Cardiac muscle cell (in vitro differentiated cells and primary cell): ENCODE measurements around the gene TXNRD2. TPM values are rescaled to one million over a fixed set of nuclear protein-coding genes. Genes with fewer than 3 reads are reported as not detected.

Experiments
- DNase-seq, 2 donors: peaks; one replicate each; pipeline versions ENCODE4 v3.0.0 to v3.0.0-alpha.2; 2010 to 2017; ENCODE audit warnings: low read depth in 1 of 2, low spot score in 1 of 2
- H3K27ac ChIP-seq: fragments of 200-600 bp; sonication (generic); 2 replicates; pipeline ENCODE4 v1.5.1; 2016
- H3K27me3 ChIP-seq: fragments of 200-600 bp; sonication (generic); 2 replicates; pipeline ENCODE4 v1.6.0; 2016; ENCODE audit warnings: control low read depth
- H3K36me3 ChIP-seq: fragments of 200-600 bp; sonication (generic); 2 replicates; pipeline ENCODE4 v1.5.1; 2016; ENCODE audit warnings: control low read depth
- H3K4me1 ChIP-seq: fragments of 200-600 bp; sonication (generic); 2 replicates; pipeline ENCODE4 v1.8.1; 2017; ENCODE audit warnings: low read depth, mild to moderate bottlenecking, mixed run types
- H3K4me3 ChIP-seq: fragments of 200-600 bp; sonication (generic); 2 replicates; pipeline ENCODE4 v1.5.1; 2016; ENCODE audit warnings: mild to moderate bottlenecking
- H3K9me3 ChIP-seq: fragments of 200-600 bp; sonication (generic); 2 replicates; pipeline ENCODE4 v1.5.1; 2017; ENCODE audit warnings: low read depth, mild to moderate bottlenecking, control low read depth
- CTCF ChIP-seq: IDR thresholded peaks from 2 replicates; pipeline ENCODE4 v1.5.1; 2012; ENCODE audit warnings: low read depth, mild to moderate bottlenecking, low read length
- polyA plus RNA-seq: library from polyadenylated mRNA; unstranded; fragments of >200 nt; fragmentation: Nextera tagmentation; extraction: Ambion mirVana; gene quantifications from 2 replicates; pipeline ENCODE4 v1.2.1, GENCODE V29; 2016
- total RNA-seq: library from RNA; depleted of rRNA; stranded (reverse); fragments of >200 nt; gene quantifications from 2 replicates; pipeline ENCODE4 v1.2.3, GENCODE V29; 2016

The TXNRD2 gene
- total and polyA plus RNA-seq, 2 experiments from 2014 or later, result 15.6 to 21.2 TPM

- Histone ChIP-seq H3K27me3 (no peaks in the 10 kb centered on the region), H3K4me3 (no peak overlapping the region), H3K36me3 (no peaks in the 10 kb centered on the region), H3K4me1 (no peaks in the 10 kb centered on the region), H3K9me3 (no peaks in the 10 kb centered on the region), H3K27ac (no peak overlapping the region)
- DNase-seq, result no peak
- no peak for TF ChIP-seq CTCF
These were observed 31.3 kb upstream of the TXNRD2 start for GRCh38 chr22:19972652-19973550.

DNA sequence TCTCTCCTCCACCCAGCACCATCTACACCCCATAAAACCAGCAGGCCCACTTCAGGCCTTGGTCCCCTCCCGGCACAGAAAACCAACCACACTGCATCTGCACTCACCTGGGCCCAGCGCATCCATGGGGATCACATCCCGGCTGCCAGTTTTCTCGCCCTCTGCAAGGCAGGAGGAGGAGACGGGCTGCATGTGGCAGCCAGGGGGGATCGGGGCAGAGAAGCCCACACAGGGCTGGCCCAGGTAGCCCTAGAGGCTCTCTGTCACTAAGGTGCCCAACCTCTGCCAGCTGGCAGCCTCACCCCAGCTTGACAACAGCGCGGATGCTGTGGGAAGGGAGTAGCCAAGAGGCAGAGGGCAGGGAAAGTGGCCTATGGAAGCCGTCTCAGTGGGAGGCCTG, 30.6 kb upstream of the TXNRD2 start:
- no peak for TF ChIP-seq CTCF
- H3K36me3 ChIP-seq, result no peaks in the 10 kb centered on the region
- DNase-seq, result no peak
- H3K9me3 ChIP-seq, result no peaks in the 10 kb centered on the region
- no peaks in the 10 kb centered on the region for H3K4me1 ChIP-seq
- H3K27ac ChIP-seq, result no peak overlapping the region
- H3K4me3 ChIP-seq, result no peak overlapping the region
- no peaks in the 10 kb centered on the region for H3K27me3 ChIP-seq

- no peak for TF ChIP-seq CTCF
- H3K4me3 ChIP-seq, result no peak overlapping the region
- H3K27ac ChIP-seq, result no peak overlapping the region
- DNase-seq, result no peak
- H3K4me1 ChIP-seq, result no peaks in the 10 kb centered on the region
- H3K9me3 ChIP-seq, result no peaks in the 10 kb centered on the region
- no peaks in the 10 kb centered on the region for H3K36me3 ChIP-seq
- H3K27me3 ChIP-seq, result no peaks in the 10 kb centered on the region
These were observed 29.9 kb upstream of the TXNRD2 start for GRCh38 chr22:19971276-19972124.

DNA sequence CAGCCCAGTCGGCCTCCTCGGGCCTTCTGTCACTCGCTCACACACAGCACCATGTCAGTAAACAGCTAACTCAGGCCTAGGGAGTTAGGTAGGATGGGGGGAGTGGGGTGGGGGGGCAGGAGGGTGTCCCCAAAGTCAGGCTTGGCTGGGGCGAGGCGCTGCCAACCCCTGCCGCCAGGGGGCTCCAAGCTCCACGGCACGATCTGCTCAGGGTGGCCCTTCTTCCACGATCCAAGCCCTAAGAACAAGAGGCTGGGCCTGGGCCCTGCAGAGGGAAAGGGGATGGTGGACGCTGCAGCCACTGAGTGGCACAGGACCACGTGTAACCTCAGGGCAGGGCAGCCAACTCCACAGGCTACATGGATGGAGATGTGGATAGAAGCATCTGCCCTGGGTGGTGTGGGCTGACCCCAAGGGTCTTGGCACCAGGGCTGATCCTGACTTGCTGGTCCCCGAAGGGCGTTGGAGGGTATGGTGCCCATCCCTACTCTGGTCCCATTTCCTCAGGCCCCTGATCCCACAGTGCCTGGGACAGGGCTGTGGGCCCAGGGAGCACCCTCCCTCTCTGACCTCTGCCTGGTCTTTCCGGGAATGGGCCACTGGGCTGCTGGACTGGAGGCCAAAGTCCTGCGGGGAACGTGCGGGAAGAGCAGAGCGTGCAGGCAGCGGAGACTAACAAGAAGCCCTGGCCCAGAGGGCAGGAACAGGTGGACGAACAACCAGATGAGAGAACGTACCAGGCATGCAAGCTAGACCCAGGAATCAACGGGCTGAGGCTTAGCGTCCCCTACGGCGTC, 29.1 kb upstream of the TXNRD2 start:
- peak; percentile 72 to 75 for DNase-seq
- Histone ChIP-seq H3K36me3 (no peaks in the 10 kb centered on the region), H3K27ac (no peak overlapping the region)

More for the DNA sequence above, 29.1 kb upstream of the TXNRD2 start:
- H3K9me3 ChIP-seq, result no peaks in the 10 kb centered on the region
- H3K4me1 ChIP-seq, result no peaks in the 10 kb centered on the region
- TF ChIP-seq CTCF, result peak; percentile 88
- H3K4me3 ChIP-seq, result no peak overlapping the region
- no peaks in the 10 kb centered on the region for H3K27me3 ChIP-seq
